ENCODE data around the gene PAQR5.
"Not testable (repeated sequence)": the region's sequence is repeated elsewhere in the genome, so short reads cannot be mapped to it uniquely, and the experiment has no call there.

Gene PAQR5

DNA sequence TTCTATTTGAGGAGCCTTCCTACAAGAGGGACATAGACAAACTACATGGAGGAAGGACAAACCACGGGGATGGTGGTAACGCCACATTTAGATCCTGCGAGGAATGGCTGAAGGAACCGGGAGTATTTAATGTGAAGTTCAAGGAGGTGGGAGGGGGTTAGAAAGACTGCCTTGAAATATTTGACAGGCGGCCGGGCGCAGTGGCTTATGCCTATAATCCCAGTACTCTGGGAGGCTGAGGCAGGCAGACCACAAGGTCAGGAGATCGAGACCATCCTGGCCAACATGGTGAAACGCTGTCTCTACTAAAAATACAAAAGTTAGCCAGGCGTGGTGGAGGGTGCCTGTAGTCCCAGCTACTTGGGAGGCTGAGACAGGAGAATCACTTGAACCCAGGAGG lies 83.5 kb downstream of the PAQR5 start:
- H2BK15ac ChIP-seq (ENCODE audit: low read depth, poor library complexity, severe bottlenecking); H3K4me1 ChIP-seq (ENCODE audit: control insufficient read depth, insufficient read depth, low read depth, low read length); H3K27me3 ChIP-seq (ENCODE audit: control insufficient read depth in 1 of 2, insufficient read depth in 1 of 2, low read length in 2 of 2); H3K4me3 ChIP-seq (ENCODE audit: insufficient read depth in 1 of 2, low read depth in 1 of 2, low read length in 2 of 2); H3K9me3 ChIP-seq (ENCODE audit: control insufficient read depth, low read length); DNase-seq; H3K14ac ChIP-seq (ENCODE audit: low read length in 2 of 2); H2BK12ac ChIP-seq (ENCODE audit: low read length in 2 of 2); H4K91ac ChIP-seq (ENCODE audit: low read length); H3K27ac ChIP-seq (ENCODE audit: low read length, poor library complexity, severe bottlenecking); H3K4ac ChIP-seq (ENCODE audit: low read depth in 1 of 2, low read length in 2 of 2); H2BK5ac ChIP-seq (ENCODE audit: low read depth, low read length, poor library complexity, severe bottlenecking); H3K23ac ChIP-seq (ENCODE audit: low read length in 2 of 2); H4K8ac ChIP-seq (ENCODE audit: low read length); H3K4me2 ChIP-seq (ENCODE audit: low read length, poor library complexity, severe bottlenecking); H3K18ac ChIP-seq (ENCODE audit: low read depth in 1 of 2, low read length in 2 of 2); H2AK5ac ChIP-seq (ENCODE audit: low read length, severe bottlenecking); H2BK120ac ChIP-seq (ENCODE audit: low read depth, low read length); H3K9ac ChIP-seq (ENCODE audit: low read length); H2AFZ ChIP-seq (ENCODE audit: low read depth, low read length); H3K79me1 ChIP-seq (replicated peaks; ENCODE audit: low read length, poor library complexity, severe bottlenecking); H3K36me3 ChIP-seq (ENCODE audit: control insufficient read depth in 1 of 2, insufficient read depth in 2 of 2, low read depth in 1 of 2, low read length in 2 of 2): not testable (repeated sequence)
- 93% methylated on average over 10 of the region's 10 CpGs for WGBS

DNA sequence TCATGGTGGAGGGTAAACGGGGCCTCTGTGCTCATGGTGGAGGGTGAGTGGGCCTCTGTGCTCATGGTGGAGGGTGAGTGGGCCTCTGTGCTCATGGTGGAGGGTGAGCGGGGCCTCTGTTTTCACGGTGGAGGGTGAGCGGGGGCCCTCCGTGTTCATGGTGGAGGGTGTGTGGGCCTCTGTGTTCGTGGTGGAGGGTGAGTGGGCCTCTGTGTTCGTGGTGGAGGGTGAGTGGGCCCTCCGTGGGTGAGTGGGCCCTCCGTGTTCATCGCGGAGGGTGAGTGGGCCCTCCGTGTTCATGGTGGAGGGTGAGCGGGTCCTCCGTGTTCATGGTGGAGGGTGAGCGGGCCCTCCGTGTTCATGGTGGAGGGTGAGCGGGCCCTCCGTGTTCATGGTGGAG lies 85.4 kb downstream of the PAQR5 start:
- not testable (repeated sequence) for H2AK5ac ChIP-seq (ENCODE audit: low read length, severe bottlenecking); H2AFZ ChIP-seq (ENCODE audit: low read depth, low read length); H2BK12ac ChIP-seq (ENCODE audit: low read length in 2 of 2); H3K79me1 ChIP-seq (replicated peaks; ENCODE audit: low read length, poor library complexity, severe bottlenecking); H3K4me2 ChIP-seq (ENCODE audit: low read length, poor library complexity, severe bottlenecking); H4K91ac ChIP-seq (ENCODE audit: low read length); H3K27ac ChIP-seq (ENCODE audit: low read length, poor library complexity, severe bottlenecking); H3K4me1 ChIP-seq (ENCODE audit: control insufficient read depth, insufficient read depth, low read depth, low read length); H3K4ac ChIP-seq (ENCODE audit: low read depth in 1 of 2, low read length in 2 of 2); H3K36me3 ChIP-seq (ENCODE audit: control insufficient read depth in 1 of 2, insufficient read depth in 2 of 2, low read depth in 1 of 2, low read length in 2 of 2); H3K4me3 ChIP-seq (ENCODE audit: insufficient read depth in 1 of 2, low read depth in 1 of 2, low read length in 2 of 2); H3K18ac ChIP-seq (ENCODE audit: low read depth in 1 of 2, low read length in 2 of 2); DNase-seq; H3K9ac ChIP-seq (ENCODE audit: low read length); H2BK5ac ChIP-seq (ENCODE audit: low read depth, low read length, poor library complexity, severe bottlenecking); H3K9me3 ChIP-seq (ENCODE audit: control insufficient read depth, low read length); H2BK120ac ChIP-seq (ENCODE audit: low read depth, low read length); H2BK15ac ChIP-seq (ENCODE audit: low read depth, poor library complexity, severe bottlenecking); H3K14ac ChIP-seq (ENCODE audit: low read length in 2 of 2); H3K23ac ChIP-seq (ENCODE audit: low read length in 2 of 2); H4K8ac ChIP-seq (ENCODE audit: low read length); H3K27me3 ChIP-seq (ENCODE audit: control insufficient read depth in 1 of 2, insufficient read depth in 1 of 2, low read length in 2 of 2)
- 90% methylated on average over 14 of the region's 18 CpGs for WGBS

DNA sequence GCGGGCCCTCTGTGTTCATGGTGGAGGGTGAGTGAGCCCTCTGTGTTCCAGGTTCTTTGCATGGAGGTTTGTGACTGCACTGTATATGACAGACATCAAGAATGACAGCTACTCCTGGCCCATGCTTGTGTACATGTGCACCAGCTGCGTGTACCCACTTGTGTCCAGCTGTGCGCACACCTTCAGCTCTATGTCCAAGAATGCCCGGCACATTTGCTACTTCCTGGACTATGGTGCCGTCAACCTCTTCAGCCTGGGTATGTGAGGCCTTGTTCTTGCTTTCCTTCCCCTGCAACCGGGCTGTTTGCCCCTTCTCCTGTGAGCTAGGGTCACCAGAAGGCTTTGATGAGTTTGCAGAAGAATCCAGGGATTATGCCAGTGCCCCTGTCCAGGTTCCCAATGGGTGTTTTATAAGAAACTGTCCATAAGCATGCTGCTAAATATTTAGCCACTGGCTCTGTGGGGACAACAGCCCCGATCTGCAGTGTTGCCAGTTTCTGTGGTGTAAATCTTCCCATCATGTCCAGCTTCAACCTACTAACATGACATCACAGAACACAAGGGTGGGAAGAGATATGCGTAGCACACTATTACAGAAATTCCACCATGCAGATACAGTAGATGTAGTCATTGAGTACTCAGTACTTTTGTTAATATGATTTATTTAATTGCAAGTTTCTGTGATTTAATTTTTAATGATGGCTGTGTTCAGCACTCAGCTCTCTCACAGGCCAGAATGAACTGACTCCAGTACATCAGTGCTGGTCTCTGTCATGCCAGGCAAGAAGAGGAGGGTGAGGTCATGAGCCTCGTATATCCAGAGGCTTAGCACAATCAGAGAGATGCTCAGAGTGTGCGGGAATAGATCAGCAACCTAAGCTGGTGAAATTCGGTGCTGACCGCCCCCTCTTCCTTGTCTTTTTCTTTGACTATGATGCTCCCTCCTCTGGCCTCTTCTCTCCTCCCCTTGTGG lies 86.2 kb downstream of the PAQR5 start:
- no peaks in the 10 kb centered on the region for H3K9me3 ChIP-seq (ENCODE audit: control insufficient read depth, low read length)

DNA sequence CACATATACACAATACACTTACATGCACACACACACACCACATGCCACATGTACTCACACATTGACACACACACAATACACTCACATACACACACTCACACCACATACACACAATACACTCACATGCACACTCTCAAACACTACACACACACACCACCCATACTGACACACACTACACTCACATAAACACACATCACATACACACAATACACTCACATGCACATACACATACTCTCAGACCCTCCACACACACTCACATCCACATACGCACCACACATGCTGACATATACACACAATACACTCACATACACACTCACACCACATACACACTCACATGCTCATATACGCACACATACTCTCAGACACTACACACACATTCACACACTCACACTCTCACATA lies 87.1 kb downstream of the PAQR5 start:
- WGBS: 93% methylated on average over 2 of the region's 2 CpGs
- H3K14ac ChIP-seq (ENCODE audit: low read length in 2 of 2): peak overlapping the region in 1 of 2 experiments; percentile 86
- no peak overlapping the region for H3K4me3 ChIP-seq (ENCODE audit: insufficient read depth in 1 of 2, low read depth in 1 of 2, low read length in 2 of 2)
- no peak overlapping the region for H3K23ac ChIP-seq (ENCODE audit: low read length in 2 of 2)
- H4K8ac ChIP-seq (ENCODE audit: low read length): peak overlapping the region; percentile 7
- no peaks in the 10 kb centered on the region for H3K4me1 ChIP-seq (ENCODE audit: control insufficient read depth, insufficient read depth, low read depth, low read length)
- no peak overlapping the region for H3K9ac ChIP-seq (ENCODE audit: low read length)
- H4K91ac ChIP-seq (ENCODE audit: low read length): peak overlapping the region; percentile 52
- H2BK15ac ChIP-seq (ENCODE audit: low read depth, poor library complexity, severe bottlenecking): no peak overlapping the region
- no peaks in the 10 kb centered on the region for H3K9me3 ChIP-seq (ENCODE audit: control insufficient read depth, low read length)
- no peak overlapping the region for H2AFZ ChIP-seq (ENCODE audit: low read depth, low read length)
- no peak for DNase-seq
- peaks cover 3 to 4% of the 10 kb centered on the region in 2 experiments for H3K36me3 ChIP-seq (ENCODE audit: control insufficient read depth in 1 of 2, insufficient read depth in 2 of 2, low read depth in 1 of 2, low read length in 2 of 2)
- H2BK120ac ChIP-seq (ENCODE audit: low read depth, low read length): no peak overlapping the region
- no peak overlapping the region for H3K18ac ChIP-seq (ENCODE audit: low read depth in 1 of 2, low read length in 2 of 2)
- no peak overlapping the region for H3K4ac ChIP-seq (ENCODE audit: low read depth in 1 of 2, low read length in 2 of 2)
- no peaks in the 10 kb centered on the region for H3K79me1 ChIP-seq (replicated peaks; ENCODE audit: low read length, poor library complexity, severe bottlenecking)
- H3K4me2 ChIP-seq (ENCODE audit: low read length, poor library complexity, severe bottlenecking): no peak overlapping the region
- H3K27me3 ChIP-seq (ENCODE audit: control insufficient read depth in 1 of 2, insufficient read depth in 1 of 2, low read length in 2 of 2): peaks cover 0 to 8% of the 10 kb centered on the region in 2 experiments
- no peak overlapping the region for H3K27ac ChIP-seq (ENCODE audit: low read length, poor library complexity, severe bottlenecking)
- no peak overlapping the region for H2BK5ac ChIP-seq (ENCODE audit: low read depth, low read length, poor library complexity, severe bottlenecking)
- no peak overlapping the region for H2AK5ac ChIP-seq (ENCODE audit: low read length, severe bottlenecking)
- no peak overlapping the region for H2BK12ac ChIP-seq (ENCODE audit: low read length in 2 of 2)

More for the DNA sequence above, 86.2 kb downstream of the PAQR5 start:
- no peak overlapping the region for H4K91ac ChIP-seq (ENCODE audit: low read length)
- H2BK5ac ChIP-seq (ENCODE audit: low read depth, low read length, poor library complexity, severe bottlenecking): no peak overlapping the region
- no peak for DNase-seq
- no peak overlapping the region for H4K8ac ChIP-seq (ENCODE audit: low read length)
- H3K23ac ChIP-seq (ENCODE audit: low read length in 2 of 2): no peak overlapping the region
- no peak overlapping the region for H3K18ac ChIP-seq (ENCODE audit: low read depth in 1 of 2, low read length in 2 of 2)
- no peak overlapping the region for H2BK120ac ChIP-seq (ENCODE audit: low read depth, low read length)
- H3K4me2 ChIP-seq (ENCODE audit: low read length, poor library complexity, severe bottlenecking): no peak overlapping the region
- H3K36me3 ChIP-seq (ENCODE audit: control insufficient read depth in 1 of 2, insufficient read depth in 2 of 2, low read depth in 1 of 2, low read length in 2 of 2): peaks cover 3 to 4% of the 10 kb centered on the region in 2 experiments
- no peak overlapping the region for H2AK5ac ChIP-seq (ENCODE audit: low read length, severe bottlenecking)
- H2BK15ac ChIP-seq (ENCODE audit: low read depth, poor library complexity, severe bottlenecking): no peak overlapping the region
- H2AFZ ChIP-seq (ENCODE audit: low read depth, low read length): no peak overlapping the region
- WGBS: 93% methylated on average over 11 of the region's 12 CpGs
- no peak overlapping the region for H3K14ac ChIP-seq (ENCODE audit: low read length in 2 of 2)
- H3K27me3 ChIP-seq (ENCODE audit: control insufficient read depth in 1 of 2, insufficient read depth in 1 of 2, low read length in 2 of 2): peaks cover 0 to 8% of the 10 kb centered on the region in 2 experiments
- H3K27ac ChIP-seq (ENCODE audit: low read length, poor library complexity, severe bottlenecking): no peak overlapping the region
- H2BK12ac ChIP-seq (ENCODE audit: low read length in 2 of 2): no peak overlapping the region
- no peaks in the 10 kb centered on the region for H3K4me1 ChIP-seq (ENCODE audit: control insufficient read depth, insufficient read depth, low read depth, low read length)
- no peak overlapping the region for H3K4ac ChIP-seq (ENCODE audit: low read depth in 1 of 2, low read length in 2 of 2)
- no peaks in the 10 kb centered on the region for H3K79me1 ChIP-seq (replicated peaks; ENCODE audit: low read length, poor library complexity, severe bottlenecking)
- no peak overlapping the region for H3K4me3 ChIP-seq (ENCODE audit: insufficient read depth in 1 of 2, low read depth in 1 of 2, low read length in 2 of 2)
- H3K9ac ChIP-seq (ENCODE audit: low read length): no peak overlapping the region
